Activated CD8-positive, alpha-beta memory T cell treated with anti-CD3 and anti-CD28 coated beads for 36 hours (primary cell): ENCODE results near the gene SLC35A5. TPM values are rescaled to one million over a fixed set of nuclear protein-coding genes. Genes with fewer than 3 reads are reported as not detected.
"Not testable (repeated sequence)": the region's sequence is repeated elsewhere in the genome, so short reads cannot be mapped to it uniquely, and the experiment has no call there.

ENCODE experiments used
- CTCF ChIA-PET: fragments of 350-600 bp; sonication (Branson Sonifier 250); formaldehyde crosslinking; loops from one replicate; lab custom pipeline; 2021; ENCODE audit warnings: antibody characterized with exemption; lab: Charles Lee
- POLR2A ChIA-PET: fragments of 350-600 bp; sonication (Branson Sonifier 250); formaldehyde crosslinking; loops from one replicate; lab custom pipeline; 2021; ENCODE audit warnings: antibody characterized with exemption; lab: Charles Lee
- total RNA-seq, 2 experiments: library from RNA; stranded (reverse); gene quantifications; one replicate each; pipeline ENCODE4 v1.2.3, GENCODE V29; 2021

Gene SLC35A5
- total RNA-seq, 2 experiments from 2014 or later = 17.9 to 19.8 TPM

GRCh38 chr3:112564247-112564939, 2.5 kb downstream of the SLC35A5 start:
- CTCF ChIA-PET, POLR2A ChIA-PET: not testable (repeated sequence)

DNA sequence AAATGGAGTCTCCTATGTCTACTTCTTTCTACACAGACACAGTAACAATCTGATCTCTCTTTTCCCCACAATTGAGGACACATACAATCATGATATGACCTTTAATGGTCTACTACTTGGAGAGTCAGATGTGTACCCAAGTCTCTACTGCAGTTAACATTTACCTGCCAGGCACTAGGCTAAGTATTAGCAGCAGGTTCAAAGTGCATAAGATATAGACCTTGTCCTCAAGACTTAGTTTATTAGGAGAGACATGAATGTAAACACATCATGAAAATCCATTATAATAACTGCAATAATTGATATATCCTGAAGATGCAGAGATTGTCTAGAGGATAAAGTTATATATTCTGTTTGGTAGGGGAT, 3.1 kb downstream of the SLC35A5 start:
- POLR2A ChIA-PET = no interaction called here
- CTCF ChIA-PET = no interaction called here

DNA sequence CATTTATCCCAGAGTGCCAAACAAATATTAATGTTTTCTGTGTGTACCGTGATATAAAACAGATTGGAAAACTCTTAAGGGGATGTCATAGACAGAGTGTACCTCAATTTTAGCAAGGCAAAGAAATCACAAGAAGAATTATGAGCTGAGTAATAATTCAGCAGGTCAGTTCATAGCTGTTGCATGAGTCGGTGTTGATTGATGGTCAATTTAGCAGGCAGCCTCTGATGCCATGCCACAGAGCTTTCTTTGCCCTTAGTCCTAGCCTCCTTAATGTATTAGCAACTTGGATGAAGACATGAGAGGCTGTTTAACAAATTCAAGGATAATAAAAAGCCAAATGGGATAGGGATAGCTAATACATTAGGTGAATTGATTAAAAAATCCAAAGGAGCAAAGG, 6.8 kb downstream of the SLC35A5 start:
- POLR2A ChIA-PET = no interaction called here
- CTCF ChIA-PET = no interaction called here

DNA sequence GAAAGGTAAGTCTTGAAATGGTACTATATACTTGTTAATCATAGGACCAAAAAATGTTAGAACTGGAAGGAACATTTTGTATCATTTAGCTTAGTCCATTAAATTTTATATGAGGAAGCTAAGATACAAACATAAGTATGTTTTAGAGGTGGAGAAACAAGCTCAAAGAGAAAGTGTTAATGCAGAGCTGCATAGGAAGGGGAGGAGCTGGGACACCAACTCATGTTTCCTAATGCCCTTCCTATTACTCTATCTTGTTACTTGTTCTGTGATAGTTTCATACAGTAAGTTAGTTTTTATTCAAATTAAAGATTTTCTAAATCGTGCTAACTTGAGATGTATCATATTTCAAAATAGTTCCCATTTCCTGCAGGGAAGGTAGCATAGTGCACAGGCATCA, 7.4 kb downstream of the SLC35A5 start:
- CTCF ChIA-PET = no interaction called here
- POLR2A ChIA-PET = no interaction called here

DNA sequence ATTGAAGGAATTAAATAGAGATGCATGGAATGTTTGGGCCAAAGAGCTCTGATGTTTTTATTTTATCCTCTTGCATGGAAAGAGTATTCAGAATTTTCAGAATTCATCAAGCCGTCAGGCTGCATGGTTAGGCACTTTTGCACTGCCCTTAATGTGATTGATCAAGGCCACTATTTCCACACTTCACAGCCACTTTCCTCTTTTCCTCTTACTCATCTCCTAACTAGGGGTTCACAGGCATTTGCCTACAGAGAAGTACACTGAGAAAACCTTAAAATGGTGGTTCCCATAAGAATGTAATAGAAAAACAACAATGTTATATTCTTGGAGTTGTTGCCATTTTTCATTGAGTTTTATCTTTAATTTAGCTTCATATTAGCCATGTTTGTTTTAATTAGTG, 10.9 kb downstream of the SLC35A5 start:
- ChIA-PET CTCF (no interaction called here), POLR2A (no interaction called here)

GRCh38 chr3:112579232-112579631, 17.4 kb downstream of the SLC35A5 start:
- POLR2A ChIA-PET = no interaction called here
- CTCF ChIA-PET = no interaction called here

GRCh38 chr3:112579697-112580096, 17.9 kb downstream of the SLC35A5 start:
- CTCF ChIA-PET = no interaction called here

GRCh38 chr3:112582244-112582874, 20.5 kb downstream of the SLC35A5 start:
- CTCF ChIA-PET = interaction anchor here (0.7 to 1.0 kb wide), 3 partner anchors 60 to 1139 kb away, joined by 3 to 4 read pairs (median 4); no protein-coding TSS in a partner anchor
- POLR2A ChIA-PET = no interaction called here

More at GRCh38 chr3:112579697-112580096, 17.9 kb downstream of the SLC35A5 start:
- POLR2A ChIA-PET = no interaction called here

DNA sequence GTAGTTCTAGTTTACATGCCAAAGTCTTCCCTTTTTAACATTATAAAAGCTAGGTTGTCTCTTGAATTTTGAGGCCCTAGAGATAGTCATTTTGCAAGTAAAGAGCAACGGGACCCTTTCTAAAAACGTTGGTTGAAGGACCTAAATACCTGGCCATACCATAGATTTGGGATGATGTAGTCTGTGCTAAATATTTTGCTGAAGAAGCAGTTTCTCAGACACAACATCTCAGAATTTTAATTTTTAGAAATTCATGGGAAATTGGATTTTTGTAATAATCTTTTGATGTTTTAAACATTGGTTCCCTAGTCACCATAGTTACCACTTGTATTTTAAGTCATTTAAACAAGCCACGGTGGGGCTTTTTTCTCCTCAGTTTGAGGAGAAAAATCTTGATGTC, 21.3 kb downstream of the SLC35A5 start:
- ChIA-PET CTCF (interaction anchor here (0.7 kb wide), 1 partner anchor 1138 kb away, joined by 4 read pairs; no protein-coding TSS in a partner anchor), POLR2A (no interaction called here)

DNA sequence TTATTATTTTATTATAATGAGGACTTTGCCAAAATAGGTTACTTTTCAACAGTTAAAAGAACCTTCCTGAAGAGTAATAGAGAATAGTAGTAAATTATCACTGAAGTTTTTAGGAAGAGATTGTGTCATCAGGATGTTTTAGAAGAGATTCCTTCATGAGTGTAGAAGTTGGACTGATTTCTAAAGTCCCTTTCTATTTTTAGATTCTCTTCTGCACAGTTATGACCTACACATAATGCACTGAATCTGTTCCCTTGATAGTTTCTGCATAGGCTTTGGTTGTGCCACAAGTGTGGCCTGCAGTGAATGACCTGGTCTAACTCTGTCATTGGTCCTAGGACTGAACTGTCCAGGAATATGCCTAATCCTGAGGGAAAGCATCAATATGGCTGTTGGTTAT, 23.9 kb downstream of the SLC35A5 start:
- CTCF ChIA-PET = no interaction called here

DNA sequence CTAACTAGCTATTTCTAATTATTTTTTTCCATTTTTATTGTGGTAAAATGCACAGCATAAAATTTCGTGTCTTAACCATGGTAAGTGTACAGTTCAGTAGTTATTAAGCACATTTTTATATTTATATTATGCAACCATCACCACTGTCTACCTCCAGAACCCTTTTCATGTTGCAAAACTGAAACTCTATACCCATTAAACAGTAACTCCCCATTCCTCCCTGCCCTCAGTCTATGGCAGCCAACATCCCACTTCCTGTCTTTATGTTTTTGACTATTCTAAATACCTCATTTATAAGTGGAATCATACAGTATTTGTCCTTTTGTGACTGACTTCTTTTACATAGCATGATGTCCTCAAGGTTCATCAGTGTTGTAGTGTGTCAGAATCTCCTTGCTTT, 25.5 kb downstream of the SLC35A5 start:
- ChIA-PET CTCF (interaction anchor here (0.6 kb wide), 1 partner anchor 166 kb away, joined by 5 read pairs; no protein-coding TSS in a partner anchor), POLR2A (no interaction called here)

More for the DNA sequence above, 23.9 kb downstream of the SLC35A5 start:
- POLR2A ChIA-PET = no interaction called here

GRCh38 chr3:112593258-112593657, 31.4 kb downstream of the SLC35A5 start:
- ChIA-PET POLR2A (no interaction called here), CTCF (no interaction called here)

- ChIA-PET CTCF (no interaction called here), POLR2A (no interaction called here)
Observed at GRCh38 chr3:112594856-112595255, 33.0 kb downstream of the SLC35A5 start.

DNA sequence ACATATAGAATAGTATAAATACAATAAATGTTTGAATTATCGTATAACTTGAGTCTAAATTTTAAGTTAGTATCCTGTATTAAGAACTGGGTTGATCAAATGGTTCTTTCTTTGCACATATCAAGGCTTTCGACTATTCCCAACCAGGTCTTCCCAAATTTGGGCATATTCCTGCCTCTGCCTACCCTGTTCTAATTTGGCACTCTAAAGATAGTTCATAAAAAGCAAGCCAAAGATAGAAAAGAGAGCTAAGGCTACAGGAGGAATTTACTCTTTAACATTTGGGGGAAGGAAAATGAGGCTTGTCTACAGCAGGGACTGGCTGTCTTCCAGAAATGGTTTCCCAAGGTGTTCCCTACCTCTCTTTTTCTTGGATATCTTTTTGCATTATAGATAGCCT, 36.1 kb downstream of the SLC35A5 start:
- CTCF ChIA-PET = no interaction called here
- POLR2A ChIA-PET = no interaction called here

DNA sequence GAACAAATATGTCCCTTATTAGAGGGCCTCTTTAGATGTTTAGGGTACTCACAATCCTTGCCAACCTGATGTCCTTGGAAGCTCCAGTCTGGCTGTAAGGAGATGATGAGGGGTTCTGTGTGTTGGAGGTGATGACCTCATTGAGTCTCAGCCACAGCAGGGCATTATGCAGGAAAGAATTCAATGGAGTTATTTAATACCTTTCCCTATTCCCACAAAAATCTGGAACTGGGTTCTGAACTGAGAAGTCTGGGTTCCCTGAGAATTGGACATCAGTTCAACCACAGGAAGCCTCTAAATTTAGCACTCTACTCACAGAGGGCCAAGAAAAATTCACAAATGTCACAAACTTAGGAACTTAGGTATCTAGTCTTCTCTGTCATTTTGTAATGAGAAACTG, 36.9 kb downstream of the SLC35A5 start:
- CTCF ChIA-PET = no interaction called here
- POLR2A ChIA-PET = no interaction called here

DNA sequence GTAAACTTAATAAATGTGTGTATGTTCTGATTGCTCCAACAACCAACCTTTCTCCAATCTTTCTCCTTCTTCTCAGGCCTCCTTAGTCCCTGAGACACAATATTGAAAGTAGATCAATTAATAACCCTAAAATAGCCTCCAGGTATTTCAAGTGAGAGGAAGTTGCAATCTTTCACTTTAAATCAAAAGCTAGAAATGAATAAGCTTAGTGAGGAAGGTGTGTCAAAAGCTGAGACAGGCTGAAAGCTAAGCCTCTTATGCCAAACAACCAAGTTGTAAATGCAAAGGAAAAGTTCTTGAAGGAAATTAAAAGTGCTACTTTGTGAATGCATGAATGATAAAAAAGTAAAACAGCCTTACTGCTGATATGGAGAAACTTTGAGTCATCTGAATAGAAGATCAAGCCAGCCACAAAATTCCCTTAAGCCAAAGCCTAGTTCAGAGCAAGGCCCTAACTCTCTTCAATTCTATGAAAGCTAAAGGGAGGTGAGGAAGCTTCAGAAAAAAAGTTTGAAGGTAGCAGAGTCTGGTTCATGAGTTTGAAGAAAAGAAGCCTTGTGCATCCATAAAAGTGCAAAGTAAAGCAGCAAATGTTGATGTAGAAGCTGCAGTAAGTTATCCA, 40.5 kb downstream of the SLC35A5 start:
- CTCF ChIA-PET = no interaction called here
- POLR2A ChIA-PET = no interaction called here

DNA sequence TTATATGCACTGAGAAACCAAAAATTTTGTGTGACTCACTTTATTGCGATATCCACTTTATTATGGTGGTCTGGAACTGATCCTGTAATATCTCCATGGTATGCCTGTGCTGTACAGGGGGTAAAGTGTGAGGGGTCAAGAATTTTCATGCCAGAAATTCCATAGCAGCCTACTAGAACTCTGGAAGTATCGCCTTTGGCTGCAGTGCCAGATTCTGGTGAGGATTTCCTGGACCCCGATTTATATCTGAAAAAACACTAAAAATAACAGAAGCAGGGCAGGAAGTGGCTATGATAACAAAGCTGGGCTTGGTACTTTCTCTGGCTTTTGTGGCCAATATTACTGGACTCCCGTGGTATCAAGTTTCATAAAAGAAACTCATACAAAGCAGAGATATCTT, 42.7 kb downstream of the SLC35A5 start:
- ChIA-PET CTCF (no interaction called here), POLR2A (no interaction called here)

DNA sequence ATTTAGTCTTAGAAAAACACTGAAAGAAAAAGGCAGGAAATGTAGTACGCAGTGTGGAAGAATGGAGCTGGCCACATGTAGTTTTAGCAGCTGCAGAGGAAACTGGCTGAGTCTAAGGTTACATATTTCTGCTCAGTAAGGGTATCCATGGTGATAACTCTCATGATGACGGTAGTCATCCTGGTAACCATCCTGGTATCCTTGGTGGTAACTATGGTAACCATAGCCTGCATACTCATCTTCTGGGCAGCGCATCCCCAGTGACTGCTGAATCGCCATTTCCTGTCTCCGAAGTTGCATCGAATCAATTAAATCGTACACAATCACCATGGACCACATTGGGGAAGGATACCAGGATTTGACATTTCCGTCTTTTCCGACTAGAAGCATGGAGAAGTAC, 43.4 kb downstream of the SLC35A5 start:
- ChIA-PET CTCF (no interaction called here), POLR2A (interaction anchor here (0.6 kb wide), 1 partner anchor 273 kb away, joined by 5 read pairs; no protein-coding TSS in a partner anchor)

DNA sequence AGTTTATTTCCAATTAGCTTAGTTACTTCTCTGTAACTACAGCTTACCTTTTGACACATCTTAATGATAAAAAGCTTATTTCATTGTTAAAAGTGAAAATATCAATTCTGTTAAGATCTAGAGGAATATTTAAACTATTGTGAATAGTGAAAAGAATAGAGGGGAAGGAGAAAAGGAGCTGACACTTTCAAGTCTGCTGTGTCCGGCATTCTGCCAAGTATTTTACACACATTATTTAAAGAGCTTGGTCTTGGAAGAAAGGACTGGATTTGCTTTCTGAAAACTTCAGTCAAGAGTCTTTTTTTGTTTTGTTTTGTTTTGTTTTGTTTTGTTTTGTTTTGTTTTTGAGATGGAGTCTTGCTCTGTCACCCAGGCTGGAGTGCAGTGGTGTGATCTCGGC, 44.3 kb downstream of the SLC35A5 start:
- CTCF ChIA-PET = no interaction called here
- POLR2A ChIA-PET = no interaction called here

- CTCF ChIA-PET = no interaction called here
- POLR2A ChIA-PET = no interaction called here
Observed at GRCh38 chr3:112607863-112608262, 46.0 kb downstream of the SLC35A5 start.

DNA sequence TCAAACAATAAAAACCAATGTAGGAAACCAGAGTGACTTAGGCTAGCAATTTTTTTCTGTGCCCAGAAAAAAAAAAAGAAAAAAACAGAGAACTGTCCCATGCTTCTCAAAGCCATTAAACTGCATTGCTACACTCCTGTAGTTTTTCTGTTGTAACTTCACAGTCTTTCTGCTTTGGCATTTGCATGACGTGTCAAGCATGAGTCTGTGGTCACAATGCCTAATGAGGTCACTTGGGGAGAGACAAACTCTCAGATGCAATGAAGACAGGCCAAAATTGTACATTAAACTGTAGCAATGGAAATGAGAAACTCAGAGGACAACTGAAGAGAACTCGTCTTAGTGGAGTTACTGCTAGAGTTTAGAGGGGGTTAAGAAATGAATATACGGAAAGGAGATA, 48.3 kb downstream of the SLC35A5 start:
- POLR2A ChIA-PET = no interaction called here
- CTCF ChIA-PET = interaction anchor here (0.6 kb wide), 1 partner anchor 318 kb away, joined by 3 read pairs; no protein-coding TSS in a partner anchor
